ENCODE measurements around the gene CLIP4. TPM values are rescaled to one million over a fixed set of nuclear protein-coding genes. Genes with fewer than 3 reads are reported as not detected.

The CLIP4 gene
- total RNA-seq, 4 donors from 2014 or later, result 24.1 to 48.7 (median 40.1) TPM

GRCh38 chr2:29235411-29235810 is 120.2 kb downstream of the CLIP4 start:
- intact Hi-C loops (cut with DNase I; ENCODE audit: low total_unique reads), result no loop called here
- H3K27ac ChIP-seq, result no peak overlapping the region
- TF ChIP-seq CTCF (IDR thresholded peaks at IDR 0.05), result no peak
- TF ChIP-seq POLR2A (IDR thresholded peaks at IDR 0.05), result no peak
- no peaks in the 10 kb centered on the region for H3K9me3 ChIP-seq
- H3K4me1 ChIP-seq, result no peaks in the 10 kb centered on the region
- no peak overlapping the region for H3K4me3 ChIP-seq
- DNase-seq, result no peak
- no peaks in the 10 kb centered on the region for H3K27me3 ChIP-seq
- H3K36me3 ChIP-seq, result no peaks in the 10 kb centered on the region

GRCh38 chr2:29236074-29236473 is 120.9 kb downstream of the CLIP4 start:
- no peak for TF ChIP-seq CTCF (IDR thresholded peaks at IDR 0.05)
- TF ChIP-seq POLR2A (IDR thresholded peaks at IDR 0.05), result no peak
- Histone ChIP-seq H3K4me1 (no peaks in the 10 kb centered on the region), H3K27ac (no peak overlapping the region), H3K27me3 (no peaks in the 10 kb centered on the region), H3K4me3 (no peak overlapping the region), H3K9me3 (no peaks in the 10 kb centered on the region), H3K36me3 (no peaks in the 10 kb centered on the region)
- no peak for DNase-seq
- intact Hi-C loops (cut with DNase I; ENCODE audit: low total_unique reads), result no loop called here

- intact Hi-C loops (cut with DNase I; ENCODE audit: low total_unique reads), result no loop called here
- H3K4me1 ChIP-seq, result no peaks in the 10 kb centered on the region
- TF ChIP-seq CTCF (IDR thresholded peaks at IDR 0.05) (no peak), POLR2A (IDR thresholded peaks at IDR 0.05) (no peak)
- no peaks in the 10 kb centered on the region for H3K36me3 ChIP-seq
- H3K4me3 ChIP-seq, result no peak overlapping the region
- H3K27me3 ChIP-seq, result no peaks in the 10 kb centered on the region
- no peak overlapping the region for H3K27ac ChIP-seq
- H3K9me3 ChIP-seq, result no peaks in the 10 kb centered on the region
- DNase-seq, result no peak
These were observed 123.3 kb downstream of the CLIP4 start for GRCh38 chr2:29238497-29238896.

Other genes starting within 250 kb of the CLIP4 start
- 10 to 100 TPM; 14.1 to 25.6 (median 22.5) TPM for gene TRMT61B, start 245.1 kb upstream of the CLIP4 start, total RNA-seq
- gene WDR43, start 220.7 kb upstream of the CLIP4 start, total RNA-seq, result 10 to 100 TPM; 42.9 to 82.2 (median 74.6) TPM
- gene TOGARAM2, start 134.1 kb upstream of the CLIP4 start, total RNA-seq, result 1 to 10 TPM in 1 of 4 donors, under 1 TPM in 1, not detected in 2; 0.61 to 1.5 TPM
- not detected for gene PCARE, start 40.9 kb upstream of the CLIP4 start, total RNA-seq

All from uterus (tissue), 4 donors.